Panc1 (cell line): ENCODE data around the gene AWAT2.

Source experiments
- CTCF ChIP-seq: fragments of 450-650 bp; IDR thresholded peaks from 2 replicates; pipeline ENCODE4 v1.5.1; 2017; ENCODE audit warnings: mild to moderate bottlenecking
- POLR2AphosphoS5 ChIP-seq: IDR thresholded peaks from 2 replicates; pipeline ENCODE4 v1.6.1; 2012; ENCODE audit warnings: mild to moderate bottlenecking, low read depth, low read length, moderate library complexity
- REST ChIP-seq, 2 experiments: IDR thresholded peaks; 2 replicates each; pipeline ENCODE4 v1.6.1; 2011 to 2012; ENCODE audit warnings: low read depth in 2 of 2, control low read depth in 1 of 2, low read length in 1 of 2, mild to moderate bottlenecking in 1 of 2, moderate library complexity in 1 of 2; ENCODE audit not compliant: insufficient read depth in 1 of 2
- SIN3A ChIP-seq: IDR thresholded peaks from 2 replicates; pipeline ENCODE4 v1.6.1; 2012; ENCODE audit warnings: low read depth, mild to moderate bottlenecking, low read length, moderate library complexity, borderline replicate concordance; ENCODE audit not compliant: insufficient read depth
- TCF7L2 ChIP-seq: IDR thresholded peaks from 2 replicates; pipeline ENCODE4 v1.6.1; 2011; ENCODE audit warnings: mild to moderate bottlenecking, low read depth, low read length, inconsistent platforms

GRCh38 chrX:70082723-70083122 is 33.0 kb upstream of the AWAT2 start:
- TF ChIP-seq POLR2AphosphoS5 (no peak), CTCF (no peak), REST (IDR thresholded peaks at IDR 0.05; ENCODE audit: insufficient read depth in 1 of 2, low read depth in 2 of 2, low read length in 1 of 2) (no peak), TCF7L2 (no peak), SIN3A (no peak)
